HepG2 (cell line): ENCODE data around the gene HES1. TPM values are rescaled to one million over a fixed set of nuclear protein-coding genes. Genes with fewer than 3 reads are reported as not detected.

Experiments
- ELF1 ChIP-seq: sonication (generic); formaldehyde crosslinking; IDR thresholded peaks from 2 replicates; pipeline ENCODE4 v1.4.0; 2020; ENCODE audit warnings: missing genetic modification reagents
- GABPB1 ChIP-seq: IDR thresholded peaks from 2 replicates; pipeline ENCODE4 v1.6.1; 2016; ENCODE audit warnings: mild to moderate bottlenecking, missing genetic modification reagents, moderate library complexity, missing compliant biosample characterization
- GATAD2A ChIP-seq: IDR thresholded peaks from 2 replicates; pipeline ENCODE4 v1.6.1; 2016
- HMG20A ChIP-seq: IDR thresholded peaks from 2 replicates; pipeline ENCODE4 v1.6.1; 2016; ENCODE audit warnings: borderline replicate concordance
- HOXA3 ChIP-seq: sonication (generic); formaldehyde crosslinking; IDR thresholded peaks from 2 replicates; pipeline ENCODE4 v1.5.0; 2020; ENCODE audit warnings: missing genetic modification reagents
- MED1 ChIP-seq: sonication (generic); formaldehyde crosslinking; IDR thresholded peaks from 2 replicates; pipeline ENCODE4 v1.4.0; 2020; ENCODE audit warnings: missing genetic modification reagents
- MXD4 ChIP-seq: IDR thresholded peaks from 2 replicates; pipeline ENCODE4 v1.6.1; 2016; ENCODE audit warnings: mild to moderate bottlenecking, missing biosample characterization, missing genetic modification reagents
- NFIB ChIP-seq: sonication (generic); formaldehyde crosslinking; IDR thresholded peaks from 2 replicates; pipeline ENCODE4 v1.9.0; 2021; ENCODE audit warnings: missing genetic modification reagents, mild to moderate bottlenecking, borderline replicate concordance
- NFYC ChIP-seq: IDR thresholded peaks from 2 replicates; pipeline ENCODE4 v1.6.1; 2016; ENCODE audit warnings: missing genetic modification reagents, missing compliant biosample characterization
- NR2F6 ChIP-seq, 2 experiments: IDR thresholded peaks; 2 replicates each; pipeline ENCODE4 v1.6.1; 2016; ENCODE audit warnings: antibody characterized with exemption in 1 of 2, mild to moderate bottlenecking in 1 of 2
- POLR2AphosphoS5 ChIP-seq: IDR thresholded peaks from 2 replicates; pipeline ENCODE4 v1.6.1; 2012; ENCODE audit warnings: low read depth, low read length
- PREB ChIP-seq: sonication (generic); formaldehyde crosslinking; IDR thresholded peaks from 2 replicates; pipeline ENCODE4 v1.4.0; 2020; ENCODE audit warnings: missing genetic modification reagents
- SIX1 ChIP-seq: sonication (generic); formaldehyde crosslinking; IDR thresholded peaks from 2 replicates; pipeline ENCODE4 v1.4.0; 2020; ENCODE audit warnings: missing genetic modification reagents, borderline replicate concordance
- STAG1 ChIP-seq: sonication (generic); formaldehyde crosslinking; IDR thresholded peaks from 2 replicates; pipeline ENCODE4 v1.4.0; 2020; ENCODE audit warnings: missing genetic modification reagents
- TBX2 ChIP-seq: sonication (generic); formaldehyde crosslinking; IDR thresholded peaks from 2 replicates; pipeline ENCODE4 v1.5.0; 2020; ENCODE audit warnings: missing genetic modification reagents, mild to moderate bottlenecking, borderline replicate concordance
- TFDP2 ChIP-seq: sonication (generic); formaldehyde crosslinking; IDR thresholded peaks from 2 replicates; pipeline ENCODE4 v1.4.0; 2020; ENCODE audit warnings: missing genetic modification reagents
- TOPORS ChIP-seq: sonication (generic); formaldehyde crosslinking; IDR thresholded peaks from 2 replicates; pipeline ENCODE4 v1.8.0; 2023; ENCODE audit warnings: mild to moderate bottlenecking, missing genetic modification reagents
- UBTF ChIP-seq: sonication (generic); formaldehyde crosslinking; IDR thresholded peaks from 2 replicates; pipeline ENCODE4 v1.4.0; 2020; ENCODE audit warnings: mild to moderate bottlenecking, missing genetic modification reagents
- ZFP90 ChIP-seq: sonication (generic); formaldehyde crosslinking; IDR thresholded peaks from 2 replicates; pipeline ENCODE4 v1.8.0; 2022; ENCODE audit warnings: missing genetic modification reagents, mild to moderate bottlenecking, inconsistent platforms, borderline replicate concordance
- ZNF274 ChIP-seq: sonication (generic); formaldehyde crosslinking; IDR thresholded peaks from 2 replicates; pipeline ENCODE4 v1.5.1; 2020; ENCODE audit warnings: mild to moderate bottlenecking, missing genetic modification reagents
- ZNF883 ChIP-seq: sonication (generic); formaldehyde crosslinking; IDR thresholded peaks from 2 replicates; pipeline ENCODE4 v1.5.1; 2020; ENCODE audit warnings: mild to moderate bottlenecking, missing genetic modification reagents; ENCODE audit errors: not compliant biosample characterization
- polyA plus RNA-seq, 8 experiments: library from polyadenylated mRNA; depleted of rRNA in 3 of 8; stranded (reverse) in 7 of 8; unstranded in 1 of 8; fragments of >200 nt; fragmentation: Illumina TruSeq in 4 of 8; extraction: Trizol in 4 of 8; gene quantifications; 2 replicates each; pipeline versions ENCODE4 v1.2.1 to v1.2.3, GENCODE V29; 2011 to 2016; ENCODE audit warnings: low read depth in 4 of 8, missing spikeins in 1 of 8, mixed read lengths in 1 of 8; ENCODE audit not compliant: insufficient read depth in 1 of 8
- total RNA-seq, 5 experiments: library from RNA; depleted of rRNA; stranded (reverse); fragments of >200 nt; fragmentation: Illumina TruSeq; extraction: Trizol; gene quantifications; 2 replicates each; pipeline ENCODE4 v1.2.3, GENCODE V29; 2016; ENCODE audit warnings: low read depth in 1 of 5

The HES1 gene
- total and polyA plus RNA-seq, 2 of the 13 experiments (the other 11 are each of a cell fraction or from before 2014, with no cell fraction given): 15.4 to 19.8 TPM

GRCh38 chr3:194133661-194134230 is 2.2 kb upstream of the HES1 start (continued):
- peak; percentile 38; the same call in 1 of the 2 replicates for TF ChIP-seq NR2F6 (IDR thresholded peaks at IDR 0.05)
- TF ChIP-seq NR2F6 (CRISPR knock-in tag; IDR thresholded peaks at IDR 0.05): peak; percentile 57; the same call in 1 of the 2 replicates
- 0 out of 2 replicates have a peak, but pooled peaks have one; percentile 4 for TF ChIP-seq ZFP90
- no peak for TF ChIP-seq TOPORS (CRISPR knock-in tag)
- peak; percentile 66 for TF ChIP-seq TFDP2 (CRISPR knock-in tag)
- TF ChIP-seq ZNF883 (CRISPR knock-in tag): no peak
- peak; percentile 83 for TF ChIP-seq GATAD2A
- TF ChIP-seq TBX2 (CRISPR knock-in tag): 0 out of 2 replicates have a peak, but pooled peaks have one; percentile 14
- TF ChIP-seq UBTF (CRISPR knock-in tag): peak; percentile 47; the same call in 1 of the 2 replicates
- peak; percentile 49; the same call in 1 of the 2 replicates for TF ChIP-seq POLR2AphosphoS5
- peak; percentile 70 for TF ChIP-seq MED1
- TF ChIP-seq NFYC (CRISPR knock-in tag): no peak
- TF ChIP-seq MXD4: 0 out of 2 replicates have a peak, but pooled peaks have one; percentile 38
- TF ChIP-seq ELF1 (CRISPR knock-in tag): peak; percentile 40; the same call in 1 of the 2 replicates
- TF ChIP-seq GABPB1 (CRISPR knock-in tag): peak; percentile 33; the same call in 1 of the 2 replicates
- TF ChIP-seq ZNF274 (CRISPR knock-in tag): no peak
- no peak; the same call in none of the 2 replicates for TF ChIP-seq HOXA3 (CRISPR knock-in tag)
- TF ChIP-seq HMG20A: peak; percentile 44; the same call in 1 of the 2 replicates
- no peak for TF ChIP-seq SIX1 (CRISPR knock-in tag)
- TF ChIP-seq STAG1: peak; percentile 2; the same call in 1 of the 2 replicates
- no peak for TF ChIP-seq NFIB
- no peak for TF ChIP-seq PREB (CRISPR knock-in tag)
